HG02885 (cell line): ENCODE results near the gene CDKN2B.
"Not testable (repeated sequence)": the region's sequence is repeated elsewhere in the genome, so short reads cannot be mapped to it uniquely, and the experiment has no call there.

ENCODE experiments used
- ATAC-seq: cut with Tn5 transposase; IDR thresholded peaks from one replicate; pipeline ENCODE4 v1.9.1; 2021; ENCODE audit warnings: mild to moderate bottlenecking; ENCODE audit not compliant: unreplicated experiment, poor library complexity

The CDKN2B gene, protein sequence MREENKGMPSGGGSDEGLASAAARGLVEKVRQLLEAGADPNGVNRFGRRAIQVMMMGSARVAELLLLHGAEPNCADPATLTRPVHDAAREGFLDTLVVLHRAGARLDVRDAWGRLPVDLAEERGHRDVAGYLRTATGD

GRCh38 chr9:22008717-22009505 is at the start of gene CDKN2B:
Gene CDKN2B, minus strand, starts transcription at chr9:22009305. Its CDS starts 352 bp downstream, at chr9:22008953.
- ATAC-seq = peak; percentile 95

DNA sequence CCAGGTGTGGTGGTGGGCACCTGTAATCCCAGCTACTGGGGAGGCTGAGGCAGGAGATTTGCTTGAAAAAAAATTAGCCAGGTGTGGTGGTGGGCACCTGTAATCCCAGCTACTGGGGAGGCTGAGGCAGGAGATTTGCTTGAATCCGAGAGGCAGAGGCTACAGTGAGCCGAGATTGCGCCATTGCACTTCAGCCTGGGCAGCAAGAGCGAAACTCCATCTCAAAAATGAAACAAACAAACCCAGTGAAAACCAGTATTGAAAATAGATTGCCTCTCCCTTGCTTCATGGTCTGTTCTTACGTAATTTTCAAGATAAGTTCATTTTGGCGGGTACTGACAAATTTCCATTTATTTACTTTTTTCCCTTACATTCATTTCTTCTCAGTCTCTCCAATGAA is 48.9 kb upstream of the CDKN2B start:
- not testable (repeated sequence) for ATAC-seq

- no peak for ATAC-seq
Measured at GRCh38 chr9:22056402-22056801, 47.3 kb upstream of the CDKN2B start.

DNA sequence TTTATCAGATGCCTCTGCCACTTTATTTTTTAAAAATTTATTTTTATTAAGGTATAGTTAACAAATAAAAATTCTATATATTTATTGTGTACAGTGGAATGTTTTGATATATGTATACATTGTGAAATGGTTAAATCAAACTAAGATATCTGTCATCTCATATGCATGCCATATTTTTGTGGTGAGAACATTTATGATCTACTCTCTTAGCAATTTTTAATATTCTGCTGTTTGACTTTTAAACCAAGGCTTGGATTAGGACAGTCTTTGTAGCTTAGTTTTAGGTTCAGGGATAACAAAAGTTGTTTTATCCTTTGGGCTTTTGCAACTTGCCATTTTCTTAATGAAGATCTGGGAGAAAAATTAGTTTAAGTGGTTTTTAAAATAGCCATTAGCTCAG is 46.0 kb upstream of the CDKN2B start:
- no peak for ATAC-seq

GRCh38 chr9:22054529-22054928 is 45.4 kb upstream of the CDKN2B start:
- ATAC-seq = no peak

- no peak for ATAC-seq
Measured at GRCh38 chr9:22054076-22054475, 45.0 kb upstream of the CDKN2B start.

GRCh38 chr9:22053178-22053577 is 44.1 kb upstream of the CDKN2B start:
- no peak for ATAC-seq

GRCh38 chr9:22052376-22052945 is 43.4 kb upstream of the CDKN2B start:
- ATAC-seq = peak; percentile 58

DNA sequence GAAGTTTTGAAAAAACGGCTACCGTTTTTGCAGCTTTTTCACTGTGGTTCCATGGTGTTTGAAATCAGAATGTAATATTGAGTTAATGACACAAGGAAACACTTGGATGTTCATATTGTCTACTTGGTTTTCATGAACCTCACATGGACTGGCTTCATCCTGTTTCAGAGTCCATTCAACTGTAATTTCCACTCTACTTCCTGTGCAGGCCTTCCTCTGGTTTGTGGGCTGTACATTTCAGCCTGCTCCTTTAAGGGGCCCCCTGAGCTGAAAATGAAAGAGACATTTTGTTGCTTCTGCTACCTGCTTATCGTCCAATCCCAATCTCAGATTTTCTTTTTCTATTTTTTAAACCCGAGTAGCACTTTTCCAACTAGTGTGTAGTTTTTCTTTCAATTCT is 41.8 kb upstream of the CDKN2B start:
- ATAC-seq = peak; percentile 84

- no peak for ATAC-seq
Measured at GRCh38 chr9:22049411-22049810, 40.3 kb upstream of the CDKN2B start.

DNA sequence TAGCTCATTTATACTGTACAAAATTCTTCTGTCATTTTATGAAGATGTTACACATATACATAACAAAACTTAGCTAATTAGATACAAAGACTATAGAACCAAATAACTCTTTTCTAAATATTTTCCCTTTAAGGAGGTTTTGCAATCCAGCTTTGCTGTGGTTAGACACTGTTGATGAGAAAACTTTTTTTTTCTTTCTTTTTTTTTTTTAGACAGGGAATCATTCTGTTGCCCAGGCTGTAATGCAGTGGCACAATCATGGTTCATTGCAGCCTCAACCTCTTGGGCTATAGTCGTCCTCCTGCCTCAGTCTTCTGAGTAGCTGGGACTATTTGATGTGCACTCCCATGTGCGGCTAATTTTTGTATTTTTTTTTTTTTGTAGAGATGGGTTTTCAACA is 38.5 kb upstream of the CDKN2B start:
- no peak for ATAC-seq

DNA sequence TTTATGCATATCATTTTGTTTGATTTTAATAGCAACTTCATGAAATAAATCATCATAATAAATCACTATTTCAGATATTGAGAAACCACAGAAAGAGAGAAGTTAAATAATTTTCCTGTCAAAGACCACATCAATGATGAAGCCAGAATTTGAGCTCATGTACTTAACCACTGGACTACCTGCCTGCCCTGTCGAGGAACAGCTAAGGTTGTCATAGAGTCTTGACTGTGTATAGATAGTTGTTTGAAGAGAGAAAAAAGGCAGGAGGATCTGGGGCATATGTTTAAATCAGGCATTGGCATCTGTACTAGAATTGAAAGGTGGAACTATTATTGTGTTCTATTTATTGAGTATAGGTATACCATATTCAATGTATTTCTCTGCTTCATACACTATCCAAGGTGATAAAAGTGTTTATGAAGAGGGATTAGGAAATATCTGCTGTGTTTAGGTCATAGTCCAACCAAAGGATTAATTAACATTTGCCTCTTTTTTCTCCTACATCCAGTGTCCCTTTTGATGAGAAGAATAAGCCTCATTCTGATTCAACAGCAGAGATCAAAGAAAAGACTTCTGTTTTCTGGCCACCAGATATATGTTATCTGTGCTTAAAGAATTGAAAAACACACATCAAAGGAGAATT is 37.3 kb upstream of the CDKN2B start:
- no peak for ATAC-seq

- no peak for ATAC-seq
Measured at GRCh38 chr9:22045423-22045822, 36.3 kb upstream of the CDKN2B start.

GRCh38 chr9:22044583-22044982 is 35.5 kb upstream of the CDKN2B start:
- ATAC-seq = no peak

DNA sequence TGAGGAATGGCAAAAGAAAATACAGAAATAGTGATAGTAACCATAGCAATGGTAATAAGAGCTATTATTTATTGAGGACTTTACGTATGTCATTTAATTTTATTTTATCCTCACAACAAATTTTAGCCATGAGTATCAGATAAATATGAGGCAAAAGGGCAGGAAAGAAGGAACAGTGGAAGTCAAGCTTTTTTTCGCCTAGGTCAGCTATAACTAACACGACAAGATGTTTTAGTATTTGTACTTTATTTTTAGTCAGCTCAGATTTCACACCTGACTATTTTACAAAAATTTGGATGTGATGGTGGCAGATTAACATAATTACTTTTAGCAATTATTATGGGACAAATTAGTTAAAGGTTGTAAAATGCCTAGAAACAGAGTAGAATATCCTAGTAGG is 34.8 kb upstream of the CDKN2B start:
- ATAC-seq = no peak

GRCh38 chr9:22041775-22042174 is 32.7 kb upstream of the CDKN2B start:
- no peak for ATAC-seq

- ATAC-seq = no peak
Measured at GRCh38 chr9:22041344-22041743, 32.2 kb upstream of the CDKN2B start.

DNA sequence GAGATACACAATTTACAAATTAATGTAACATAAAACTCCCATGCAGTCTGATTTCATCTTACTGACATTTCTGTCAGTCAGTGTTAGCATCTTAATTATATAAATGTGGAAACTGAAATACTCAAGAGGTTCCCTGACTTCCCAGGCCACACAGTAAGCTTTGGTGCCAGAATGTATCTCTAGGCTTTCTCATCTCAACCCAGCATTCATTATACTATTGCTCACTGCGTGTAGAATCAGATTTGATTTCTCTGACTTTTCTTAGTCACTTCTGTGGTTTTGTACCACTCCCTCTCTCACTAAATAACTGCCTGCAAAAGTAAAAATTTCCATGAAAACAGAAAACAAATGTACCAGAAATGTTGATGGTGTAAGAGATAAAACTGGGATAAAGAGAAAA is 31.7 kb upstream of the CDKN2B start:
- ATAC-seq = no peak

DNA sequence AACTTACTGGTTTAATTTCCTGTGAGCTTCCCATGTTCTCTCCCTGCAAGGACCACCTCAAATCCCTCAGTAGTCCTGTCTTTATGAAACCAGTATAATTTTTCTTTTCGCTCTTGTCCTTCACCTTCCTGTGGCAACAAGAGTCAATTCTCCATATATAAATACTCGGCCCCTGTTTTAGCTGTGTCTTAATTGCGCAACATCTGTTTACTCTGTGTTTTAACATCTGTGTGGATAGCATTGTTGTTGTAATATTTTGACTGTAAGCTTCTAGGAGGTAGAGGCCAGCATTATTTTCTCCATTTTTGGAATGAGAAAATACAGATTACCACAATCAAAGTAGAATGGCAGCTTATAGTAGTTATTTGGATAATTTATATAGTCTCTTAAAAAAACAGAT is 30.2 kb upstream of the CDKN2B start:
- ATAC-seq = no peak

- ATAC-seq = peak; percentile 61
Measured at GRCh38 chr9:22037954-22038690, 29.0 kb upstream of the CDKN2B start.
